Measurements from ENCODE around the gene HOXB6. TPM values are rescaled to one million over a fixed set of nuclear protein-coding genes. Genes with fewer than 3 reads are reported as not detected.

Gene HOXB6
- total RNA-seq, result 1 to 10 TPM in 2 of 4 donors, under 1 TPM in 2; 0.74 to 1.8 (median 1.0) TPM
- 1.1 TPM for polyA plus RNA-seq
- long read RNA-seq, donor 1, partial matches to known transcripts, result 1 of 1 reads
- long read RNA-seq, donor 1, other reads (novel, unspliced or antisense), result 0 of 1 reads
- long read RNA-seq, donor 2, partial matches to known transcripts, result 1 of 1 reads
- long read RNA-seq, donor 2, other reads (novel, unspliced or antisense), result 0 of 1 reads
- long read RNA-seq, donor 3, partial matches to known transcripts, result 1 of 1 reads
- long read RNA-seq, donor 3, other reads (novel, unspliced or antisense), result 0 of 1 reads
- long read RNA-seq, donor 4, result 0 reads

DNA sequence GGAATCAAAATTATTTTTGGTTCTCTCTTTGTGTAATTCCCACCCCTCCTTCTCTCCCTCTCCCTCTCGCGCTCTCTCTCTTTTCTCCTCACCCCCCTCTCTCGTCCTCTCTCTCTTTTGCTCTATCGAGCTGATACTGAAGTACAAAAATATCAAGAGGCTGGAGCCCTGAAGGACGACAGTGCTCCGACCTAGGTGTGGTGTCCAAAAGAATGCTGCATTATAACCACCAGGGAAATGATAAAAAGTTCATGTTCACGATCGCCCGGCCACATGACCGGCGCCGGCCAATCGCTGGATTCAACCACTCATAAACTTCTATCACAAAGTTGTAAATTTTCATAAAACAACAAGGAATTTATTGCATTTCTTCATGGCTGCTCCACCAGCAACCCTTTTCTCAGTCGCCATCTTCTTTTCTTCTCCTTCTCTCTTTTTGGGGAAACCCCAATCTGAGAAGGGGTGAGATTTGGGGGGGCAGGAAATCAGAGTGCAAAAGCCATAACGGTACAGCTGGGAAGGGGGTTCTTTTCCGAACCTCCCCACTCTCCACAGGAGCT is at the start of gene HOXB6:
HOXB6 (minus strand) TSS at position 217 of the 560 bp plus-strand sequence. CDS start 6,836 bp downstream, outside the sequence.
- Histone ChIP-seq H3K9me3 (ENCODE audit: control insufficient read depth, low read length) (no peaks in the 10 kb centered on the region), H3K27me3 (ENCODE audit: control insufficient read depth, insufficient read depth) (peaks cover 3% of the 10 kb centered on the region), H3K4me1 (ENCODE audit: control insufficient read depth, insufficient read depth, low read length) (no peaks in the 10 kb centered on the region), H3K4me3 (ENCODE audit: low read length) (no peak within 1 kb of the TSS), H3K27ac (ENCODE audit: low read length) (no peak within 1 kb of the TSS)
- 19% methylated on average over 16 of the region's 16 CpGs for WGBS
- intact Hi-C loops (cut with DNase I), result no loop called here
- DNase-seq, result no peak
- no peak for ATAC-seq

- H3K4me1 ChIP-seq (ENCODE audit: control insufficient read depth, insufficient read depth, low read length), result no peaks in the 10 kb centered on the region
These were observed 45.0 kb upstream of the HOXB6 start for GRCh38 chr17:48649741-48650140.

GRCh38 chr17:48647963-48648245 is 43.1 kb upstream of the HOXB6 start:
- intact Hi-C loops (cut with DNase I), result no loop called here
- ATAC-seq, result no peak
- 72% methylated on average over 1 of the region's 1 CpG for WGBS

More at GRCh38 chr17:48649741-48650140, 45.0 kb upstream of the HOXB6 start:
- ATAC-seq (no peak), DNase-seq (no peak)
- intact Hi-C loops (cut with DNase I), result no loop called here
- no peak overlapping the region for H3K27ac ChIP-seq (ENCODE audit: low read length)
- no peaks in the 10 kb centered on the region for H3K9me3 ChIP-seq (ENCODE audit: control insufficient read depth, low read length)
- H3K27me3 ChIP-seq (ENCODE audit: control insufficient read depth, insufficient read depth), result no peaks in the 10 kb centered on the region
- H3K4me3 ChIP-seq (ENCODE audit: low read length), result no peak overlapping the region
- WGBS, result 77% methylated on average over 1 of the region's 1 CpG

GRCh38 chr17:48647103-48647962 is 42.5 kb upstream of the HOXB6 start:
- Histone ChIP-seq H3K27ac (ENCODE audit: low read length) (no peak overlapping the region), H3K4me1 (ENCODE audit: control insufficient read depth, insufficient read depth, low read length) (no peaks in the 10 kb centered on the region), H3K9me3 (ENCODE audit: control insufficient read depth, low read length) (no peaks in the 10 kb centered on the region), H3K27me3 (ENCODE audit: control insufficient read depth, insufficient read depth) (no peaks in the 10 kb centered on the region), H3K4me3 (ENCODE audit: low read length) (peak overlapping the region; percentile 11)
- WGBS, result 1% methylated on average over 30 of the region's 30 CpGs
- DNase-seq (no peak), ATAC-seq (no peak)
- intact Hi-C loops (cut with DNase I), result no loop called here

More at GRCh38 chr17:48647963-48648245, 43.1 kb upstream of the HOXB6 start:
- H3K9me3 ChIP-seq (ENCODE audit: control insufficient read depth, low read length), result no peaks in the 10 kb centered on the region
- no peak overlapping the region for H3K4me3 ChIP-seq (ENCODE audit: low read length)
- no peak overlapping the region for H3K27ac ChIP-seq (ENCODE audit: low read length)
- H3K4me1 ChIP-seq (ENCODE audit: control insufficient read depth, insufficient read depth, low read length), result no peaks in the 10 kb centered on the region
- H3K27me3 ChIP-seq (ENCODE audit: control insufficient read depth, insufficient read depth), result no peaks in the 10 kb centered on the region
- DNase-seq, result no peak

- ATAC-seq, result peak in 1 of 2 donors; percentile 16
- WGBS, result 2% methylated on average over 80 of the region's 80 CpGs
- DNase-seq, result no peak
- Histone ChIP-seq H3K27ac (ENCODE audit: low read length) (no peak overlapping the region), H3K4me1 (ENCODE audit: control insufficient read depth, insufficient read depth, low read length) (no peaks in the 10 kb centered on the region), H3K4me3 (ENCODE audit: low read length) (no peak overlapping the region), H3K27me3 (ENCODE audit: control insufficient read depth, insufficient read depth) (no peaks in the 10 kb centered on the region), H3K9me3 (ENCODE audit: control insufficient read depth, low read length) (no peaks in the 10 kb centered on the region)
- intact Hi-C loops (cut with DNase I), result no loop called here
These were observed 41.7 kb upstream of the HOXB6 start for GRCh38 chr17:48646183-48647102.

DNA sequence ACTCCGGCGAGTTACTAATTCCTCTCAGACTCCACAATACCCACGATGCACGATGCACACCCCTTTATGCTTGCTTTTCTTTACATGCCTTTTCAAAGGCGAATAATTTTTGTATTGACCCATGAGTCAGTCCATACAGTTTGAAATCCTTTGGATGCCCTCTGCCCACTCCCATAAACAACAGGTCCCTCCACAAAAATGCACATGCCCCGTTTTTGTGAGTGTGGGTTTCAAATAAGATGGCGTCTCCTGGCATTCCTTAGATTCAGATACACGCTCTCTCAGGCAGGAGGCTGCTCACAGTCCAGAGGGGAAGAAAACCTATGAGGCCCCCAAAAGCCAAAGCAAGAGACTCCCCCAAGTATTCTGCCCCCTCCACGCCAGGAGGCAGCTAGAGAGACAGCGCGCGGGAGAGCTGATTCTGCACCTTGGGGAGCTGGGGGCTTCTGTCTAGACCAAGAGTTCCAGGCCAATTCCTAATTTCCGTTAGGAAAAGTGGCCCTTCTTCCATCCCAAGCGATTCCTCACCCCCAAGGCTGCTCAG is 40.9 kb upstream of the HOXB6 start:
- WGBS, result 18% methylated on average over 14 of the region's 14 CpGs
- ATAC-seq (no peak), DNase-seq (no peak)
- intact Hi-C loops (cut with DNase I), result no loop called here
- Histone ChIP-seq H3K9me3 (ENCODE audit: control insufficient read depth, low read length) (no peaks in the 10 kb centered on the region), H3K4me3 (ENCODE audit: low read length) (no peak overlapping the region), H3K27me3 (ENCODE audit: control insufficient read depth, insufficient read depth) (no peaks in the 10 kb centered on the region), H3K27ac (ENCODE audit: low read length) (no peak overlapping the region), H3K4me1 (ENCODE audit: control insufficient read depth, insufficient read depth, low read length) (no peaks in the 10 kb centered on the region)

- Histone ChIP-seq H3K27me3 (ENCODE audit: control insufficient read depth, insufficient read depth) (no peaks in the 10 kb centered on the region), H3K27ac (ENCODE audit: low read length) (no peak overlapping the region), H3K4me3 (ENCODE audit: low read length) (no peak overlapping the region), H3K9me3 (ENCODE audit: control insufficient read depth, low read length) (no peaks in the 10 kb centered on the region), H3K4me1 (ENCODE audit: control insufficient read depth, insufficient read depth, low read length) (no peaks in the 10 kb centered on the region)
- 27% methylated on average over 6 of the region's 6 CpGs for WGBS
- ATAC-seq, result no peak
- intact Hi-C loops (cut with DNase I), result no loop called here
- DNase-seq, result no peak
These were observed 40.2 kb upstream of the HOXB6 start for GRCh38 chr17:48644910-48645557.

DNA sequence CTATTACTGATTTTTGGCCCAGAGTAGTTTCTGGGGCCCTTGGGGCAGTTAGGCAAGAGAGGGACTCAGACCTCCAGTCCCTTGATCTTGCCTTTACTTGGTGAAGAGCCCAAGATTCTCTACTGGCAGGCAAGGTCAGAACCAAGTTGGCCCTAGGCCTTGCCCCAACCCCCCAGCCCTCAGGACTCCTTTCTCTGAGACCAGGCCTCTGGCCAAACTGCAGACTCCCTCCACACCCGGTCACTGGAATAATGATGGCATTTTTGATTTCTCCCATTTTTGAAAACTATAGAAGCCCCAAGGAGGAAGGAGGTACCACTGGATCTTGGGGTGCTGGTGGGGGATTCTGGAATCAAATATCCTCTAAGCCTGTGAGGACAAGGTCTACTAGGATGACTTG is 39.4 kb upstream of the HOXB6 start:
- H3K4me1 ChIP-seq (ENCODE audit: control insufficient read depth, insufficient read depth, low read length), result no peaks in the 10 kb centered on the region
- DNase-seq (no peak), ATAC-seq (no peak)
- no peaks in the 10 kb centered on the region for H3K27me3 ChIP-seq (ENCODE audit: control insufficient read depth, insufficient read depth)
- H3K27ac ChIP-seq (ENCODE audit: low read length), result no peak overlapping the region
- intact Hi-C loops (cut with DNase I), result no loop called here
- H3K9me3 ChIP-seq (ENCODE audit: control insufficient read depth, low read length), result no peaks in the 10 kb centered on the region
- 55% methylated on average over 1 of the region's 1 CpG for WGBS
- no peak overlapping the region for H3K4me3 ChIP-seq (ENCODE audit: low read length)

DNA sequence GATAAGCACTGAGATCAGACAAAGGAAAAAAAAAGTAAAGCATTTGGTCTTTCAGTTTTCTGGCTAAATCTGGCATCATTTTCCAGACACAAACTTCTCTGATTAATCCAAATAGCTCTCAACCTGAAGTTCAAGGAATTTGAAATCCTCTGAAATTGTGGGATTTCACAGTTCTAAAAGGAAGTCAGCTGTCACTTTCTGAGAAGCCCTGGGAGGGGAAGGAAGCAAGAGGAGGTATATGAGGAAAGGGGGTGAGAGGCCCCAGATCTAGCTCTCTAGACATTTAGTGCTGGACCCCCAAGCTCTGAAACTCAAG is 38.9 kb upstream of the HOXB6 start:
- intact Hi-C loops (cut with DNase I), result no loop called here
- Histone ChIP-seq H3K9me3 (ENCODE audit: control insufficient read depth, low read length) (no peaks in the 10 kb centered on the region), H3K4me3 (ENCODE audit: low read length) (no peak overlapping the region), H3K27ac (ENCODE audit: low read length) (no peak overlapping the region), H3K27me3 (ENCODE audit: control insufficient read depth, insufficient read depth) (no peaks in the 10 kb centered on the region), H3K4me1 (ENCODE audit: control insufficient read depth, insufficient read depth, low read length) (no peaks in the 10 kb centered on the region)
- ATAC-seq (no peak), DNase-seq (no peak)

Measured in right cardiac atrium (tissue), 5 donors.